ENCODE data around the gene RNASE11. TPM values are rescaled to one million over a fixed set of nuclear protein-coding genes. Genes with fewer than 3 reads are reported as not detected.

Gene RNASE11
- total and polyA plus RNA-seq, 2 donors (not counting 1 experiment from before 2014, with no cell fraction given), result not detected

GRCh38 chr14:20557212-20557542 lies 30.6 kb downstream of the RNASE11 start:
- Histone ChIP-seq H3K79me2 (ENCODE audit: control insufficient read depth, insufficient read depth, low read length) (no peaks in the 10 kb centered on the region), H3K4me3 (ENCODE audit: control extremely low read depth in 1 of 5, extremely low read depth in 1 of 5, insufficient read depth in 1 of 5, low read depth in 2 of 5, low read length in 4 of 5) (no peak overlapping the region), H3K27ac (ENCODE audit: low read length in 2 of 2) (no peak overlapping the region), H2AFZ (ENCODE audit: insufficient read depth, low read depth, low read length, poor library complexity, severe bottlenecking) (no peak overlapping the region), H3K4me2 (replicated peaks; ENCODE audit: low read depth, low read length, poor library complexity, severe bottlenecking) (no peak overlapping the region), H3K9me3 (ENCODE audit: control extremely low read depth in 1 of 3, control insufficient read depth in 2 of 3, insufficient read depth in 1 of 3, low read length in 2 of 3) (no peaks in the 10 kb centered on the region), H3K4me1 (ENCODE audit: control insufficient read depth in 2 of 2, insufficient read depth in 2 of 2, low read length in 2 of 2) (no peaks in the 10 kb centered on the region), H3K36me3 (replicated peaks in 1 of 2; ENCODE audit: control extremely low read depth in 1 of 2, control insufficient read depth in 1 of 2, extremely low read depth in 1 of 2, insufficient read depth in 2 of 2, low read length in 1 of 2) (no peaks in the 10 kb centered on the region), H3K27me3 (replicated peaks in 1 of 4; ENCODE audit: control extremely low read depth in 1 of 4, control insufficient read depth in 3 of 4, insufficient read depth in 4 of 4, low read length in 3 of 4) (no peaks in the 10 kb centered on the region), H4K20me1 (ENCODE audit: control insufficient read depth, insufficient read depth, low read length, poor library complexity, severe bottlenecking) (no peaks in the 10 kb centered on the region), H3K9ac (ENCODE audit: low read length) (no peak overlapping the region)
- no peak overlapping the region for H3K4me3 Mint-ChIP-seq
- ChIA-PET POLR2A (no interaction called here), CTCF (no interaction called here)
- TF ChIP-seq EZH2 (IDR thresholded peaks at IDR 0.05; ENCODE audit: borderline replicate concordance, insufficient read depth, low read depth, low read length, poor library complexity, severe bottlenecking), result no peak
- TF ChIP-seq, protein P1, sequence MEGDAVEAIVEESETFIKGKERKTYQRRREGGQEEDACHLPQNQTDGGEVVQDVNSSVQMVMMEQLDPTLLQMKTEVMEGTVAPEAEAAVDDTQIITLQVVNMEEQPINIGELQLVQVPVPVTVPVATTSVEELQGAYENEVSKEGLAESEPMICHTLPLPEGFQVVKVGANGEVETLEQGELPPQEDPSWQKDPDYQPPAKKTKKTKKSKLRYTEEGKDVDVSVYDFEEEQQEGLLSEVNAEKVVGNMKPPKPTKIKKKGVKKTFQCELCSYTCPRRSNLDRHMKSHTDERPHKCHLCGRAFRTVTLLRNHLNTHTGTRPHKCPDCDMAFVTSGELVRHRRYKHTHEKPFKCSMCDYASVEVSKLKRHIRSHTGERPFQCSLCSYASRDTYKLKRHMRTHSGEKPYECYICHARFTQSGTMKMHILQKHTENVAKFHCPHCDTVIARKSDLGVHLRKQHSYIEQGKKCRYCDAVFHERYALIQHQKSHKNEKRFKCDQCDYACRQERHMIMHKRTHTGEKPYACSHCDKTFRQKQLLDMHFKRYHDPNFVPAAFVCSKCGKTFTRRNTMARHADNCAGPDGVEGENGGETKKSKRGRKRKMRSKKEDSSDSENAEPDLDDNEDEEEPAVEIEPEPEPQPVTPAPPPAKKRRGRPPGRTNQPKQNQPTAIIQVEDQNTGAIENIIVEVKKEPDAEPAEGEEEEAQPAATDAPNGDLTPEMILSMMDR (IDR thresholded peaks at IDR 0.05), result no peak
- no peaks in the 10 kb centered on the region for H3K9me3 Mint-ChIP-seq (ENCODE audit: insufficient read depth)
- no peak for ATAC-seq (ENCODE audit: low read depth)
- peaks cover 14% of the 10 kb centered on the region for H3K27me3 Mint-ChIP-seq
- intact Hi-C loops (cut with micrococcal nuclease), result no loop called here
- H3K4me1 Mint-ChIP-seq, result no peaks in the 10 kb centered on the region
- no peak for DNase-seq
- no CpG with 5 or more reads among the region's 2 CpGs for WGBS (ENCODE audit: insufficient coverage)
- H3K27ac Mint-ChIP-seq, result no peak overlapping the region

DNA sequence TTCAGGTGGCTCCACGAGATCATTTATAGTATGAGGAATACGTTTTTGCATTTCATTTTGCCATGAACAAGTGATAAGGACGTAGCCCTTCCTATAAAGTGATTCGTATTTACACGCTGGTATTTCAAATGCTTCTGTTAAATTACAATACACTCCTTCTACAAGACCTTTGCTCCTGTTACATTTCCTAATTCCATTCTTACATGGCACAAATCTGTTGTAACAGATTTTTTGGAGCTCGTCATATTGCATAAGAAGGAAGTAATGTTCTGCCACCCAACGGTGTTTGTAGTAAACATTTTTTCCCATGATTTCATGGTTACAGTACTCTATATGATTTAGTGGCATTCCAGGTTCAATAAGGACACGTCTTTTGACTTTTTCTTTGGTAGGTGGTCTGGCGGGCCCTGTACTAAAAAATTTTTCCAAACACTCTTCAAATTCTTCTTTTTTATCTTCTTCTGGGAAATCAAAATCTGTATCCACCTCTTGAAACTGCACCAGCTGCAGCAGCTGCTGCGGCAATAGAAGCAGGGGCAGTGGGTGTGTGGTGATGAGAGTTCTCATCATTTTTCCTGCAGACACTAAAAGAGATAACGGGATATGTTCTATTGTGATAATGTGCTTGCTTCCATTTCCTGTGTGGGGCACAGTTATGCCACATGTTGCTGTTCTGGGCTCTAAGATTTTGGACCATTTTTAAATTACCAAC lies 31.1 kb downstream of the RNASE11 start:
- H3K4me3 Mint-ChIP-seq, result no peak overlapping the region
- H3K27ac Mint-ChIP-seq, result no peak overlapping the region
- H4K20me1 ChIP-seq (ENCODE audit: control insufficient read depth, insufficient read depth, low read length, poor library complexity, severe bottlenecking), result no peaks in the 10 kb centered on the region
- H3K79me2 ChIP-seq (ENCODE audit: control insufficient read depth, insufficient read depth, low read length), result no peaks in the 10 kb centered on the region
- no peaks in the 10 kb centered on the region for H3K4me1 Mint-ChIP-seq
- CTCF ChIA-PET, result no interaction called here
- ATAC-seq (ENCODE audit: low read depth), result no peak
- H3K27me3 ChIP-seq (replicated peaks in 1 of 4; ENCODE audit: control extremely low read depth in 1 of 4, control insufficient read depth in 3 of 4, insufficient read depth in 4 of 4, low read length in 3 of 4), result no peaks in the 10 kb centered on the region
- peaks cover 14% of the 10 kb centered on the region for H3K27me3 Mint-ChIP-seq
- POLR2A ChIA-PET, result no interaction called here
- H3K4me2 ChIP-seq (replicated peaks; ENCODE audit: low read depth, low read length, poor library complexity, severe bottlenecking), result no peak overlapping the region
- DNase-seq, result no peak
- no peak overlapping the region for H3K27ac ChIP-seq (ENCODE audit: low read length in 2 of 2)
- no peaks in the 10 kb centered on the region for H3K36me3 ChIP-seq (replicated peaks in 1 of 2; ENCODE audit: control extremely low read depth in 1 of 2, control insufficient read depth in 1 of 2, extremely low read depth in 1 of 2, insufficient read depth in 2 of 2, low read length in 1 of 2)
- no peak overlapping the region for H3K4me3 ChIP-seq (ENCODE audit: control extremely low read depth in 1 of 5, extremely low read depth in 1 of 5, insufficient read depth in 1 of 5, low read depth in 2 of 5, low read length in 4 of 5)
- H3K9me3 ChIP-seq (ENCODE audit: control extremely low read depth in 1 of 3, control insufficient read depth in 2 of 3, insufficient read depth in 1 of 3, low read length in 2 of 3), result no peaks in the 10 kb centered on the region
- no peak overlapping the region for H2AFZ ChIP-seq (ENCODE audit: insufficient read depth, low read depth, low read length, poor library complexity, severe bottlenecking)
- no peaks in the 10 kb centered on the region for H3K9me3 Mint-ChIP-seq (ENCODE audit: insufficient read depth)
- no peaks in the 10 kb centered on the region for H3K4me1 ChIP-seq (ENCODE audit: control insufficient read depth in 2 of 2, insufficient read depth in 2 of 2, low read length in 2 of 2)
- TF ChIP-seq EZH2 (IDR thresholded peaks at IDR 0.05; ENCODE audit: borderline replicate concordance, insufficient read depth, low read depth, low read length, poor library complexity, severe bottlenecking), result no peak
- TF ChIP-seq, protein P1 (IDR thresholded peaks at IDR 0.05), result no peak
- WGBS (ENCODE audit: insufficient coverage), result no CpG with 5 or more reads among the region's 11 CpGs
- no peak overlapping the region for H3K9ac ChIP-seq (ENCODE audit: low read length)
- intact Hi-C loops (cut with micrococcal nuclease), result no loop called here
